Fibroblast of lung (primary cell): ENCODE results near the gene FOXK2. TPM values are rescaled to one million over a fixed set of nuclear protein-coding genes. Genes with fewer than 3 reads are reported as not detected.

Experiments
- DNase-seq, 2 donors: peaks; one replicate each; pipeline versions ENCODE4 v3.0.0 to v3.0.0-alpha.2; 2010; ENCODE audit warnings: low read depth in 2 of 2
- H2AFZ ChIP-seq: 2 replicates; pipeline ENCODE4 v1.5.1; 2012; ENCODE audit warnings: low read length, control low read depth, inconsistent platforms
- H3K27ac ChIP-seq: 2 replicates; pipeline ENCODE4 v1.5.1; 2011; ENCODE audit warnings: low read length, control low read depth; ENCODE audit not compliant: insufficient read depth
- H3K27me3 ChIP-seq: 2 replicates; pipeline ENCODE4 v1.5.1; 2011; ENCODE audit warnings: mild to moderate bottlenecking, low read length; ENCODE audit not compliant: control insufficient read depth, insufficient read depth
- H3K36me3 ChIP-seq: 2 replicates; pipeline ENCODE4 v1.5.1; 2011; ENCODE audit warnings: low read length; ENCODE audit not compliant: control insufficient read depth, insufficient read depth
- H3K4me1 ChIP-seq: 2 replicates; pipeline ENCODE4 v1.5.1; 2011; ENCODE audit warnings: low read length; ENCODE audit not compliant: control insufficient read depth, insufficient read depth; ENCODE audit errors: extremely low read depth
- H3K4me2 ChIP-seq: 2 replicates; pipeline ENCODE4 v1.5.1; 2011; ENCODE audit warnings: low read length, control low read depth; ENCODE audit not compliant: insufficient read depth; ENCODE audit errors: extremely low read depth
- H3K4me3 ChIP-seq, 4 experiments: fragments of 200-600 bp in 1 of 4; sonication (generic) in 1 of 4; replicated peaks in 1 of 4; 2 replicates each; pipeline ENCODE4 v1.5.1; 2011 to 2016; ENCODE audit warnings: low read length in 4 of 4, low read depth in 3 of 4, mild to moderate bottlenecking in 3 of 4, control low read depth in 2 of 4, inconsistent platforms in 1 of 4, mixed read lengths in 1 of 4; ENCODE audit not compliant: insufficient read depth in 1 of 4; ENCODE audit errors: control extremely low read depth in 1 of 4
- H3K79me2 ChIP-seq: 2 replicates; pipeline ENCODE4 v1.5.1; 2012; ENCODE audit warnings: mild to moderate bottlenecking, low read length, inconsistent platforms; ENCODE audit not compliant: control insufficient read depth, insufficient read depth
- H3K9ac ChIP-seq: 2 replicates; pipeline ENCODE4 v1.5.1; 2011; ENCODE audit warnings: mild to moderate bottlenecking, low read length, control low read depth; ENCODE audit not compliant: insufficient read depth
- H3K9me3 ChIP-seq: 2 replicates; pipeline ENCODE4 v1.5.1; 2012; ENCODE audit warnings: low read depth, low read length; ENCODE audit not compliant: control insufficient read depth, insufficient read depth
- H4K20me1 ChIP-seq: 2 replicates; pipeline ENCODE4 v1.5.1; 2011; ENCODE audit warnings: low read length; ENCODE audit not compliant: control insufficient read depth, insufficient read depth; ENCODE audit errors: extremely low read depth
- CTCF ChIP-seq, 2 donors: IDR thresholded peaks in 1 of 2; conservative IDR thresholded peaks in 1 of 2; 1 replicate in 1 of 2; 2 replicates in 1 of 2; pipeline ENCODE4 v1.5.1; 2011 to 2012; ENCODE audit warnings: low read length in 2 of 2, control low read depth in 1 of 2, inconsistent platforms in 1 of 2, low read depth in 1 of 2, mild to moderate bottlenecking in 1 of 2
- EZH2 ChIP-seq: IDR thresholded peaks from 2 replicates; pipeline ENCODE4 v1.5.1; 2012; ENCODE audit warnings: low read length, control low read depth, mild to moderate bottlenecking; ENCODE audit errors: missing control alignments
- polyA plus RNA-seq, 2 donors: library from polyadenylated mRNA; depleted of rRNA in 1 of 2; stranded (reverse) in 1 of 2; unstranded in 1 of 2; fragments of >200 nt; gene quantifications; 2 replicates each; pipeline ENCODE4 v1.2.1, GENCODE V29; 2011 to 2012; ENCODE audit warnings: missing spikeins in 1 of 2
- total RNA-seq: library from RNA; depleted of rRNA; stranded (reverse); fragments of >200 nt; gene quantifications from 2 replicates; pipeline ENCODE4 v1.2.1, GENCODE V29; 2014

FOXK2 gene
- total and polyA plus RNA-seq, 2 donors (not counting 1 experiment from before 2014, with no cell fraction given), result 23.5 to 33.2 TPM

- no peaks in the 10 kb centered on the region for H4K20me1 ChIP-seq
- H3K27ac ChIP-seq, result no peak overlapping the region
- no peaks in the 10 kb centered on the region for H3K4me1 ChIP-seq
- TF ChIP-seq EZH2 (no peak), CTCF (conservative IDR thresholded peaks at IDR 0.05 in 1 of 2, IDR thresholded peaks at IDR 0.05 in 1 of 2; ENCODE audit: low read depth in 1 of 2, low read length in 2 of 2) (no peak)
- no peak overlapping the region for H3K4me2 ChIP-seq
- peaks cover 15% of the 10 kb centered on the region for H3K36me3 ChIP-seq
- no peaks in the 10 kb centered on the region for H3K27me3 ChIP-seq
- DNase-seq, result no peak
- no peaks in the 10 kb centered on the region for H3K79me2 ChIP-seq
- no peak overlapping the region for H3K4me3 ChIP-seq
- H2AFZ ChIP-seq, result no peak overlapping the region
- no peaks in the 10 kb centered on the region for H3K9me3 ChIP-seq
- H3K9ac ChIP-seq, result no peak overlapping the region
Observed at GRCh38 chr17:82486231-82487094, 33.1 kb upstream of the FOXK2 start.

GRCh38 chr17:82487910-82488309, 31.6 kb upstream of the FOXK2 start:
- no peaks in the 10 kb centered on the region for H3K27me3 ChIP-seq
- H3K9ac ChIP-seq, result no peak overlapping the region
- no peak for DNase-seq
- H3K4me2 ChIP-seq, result no peak overlapping the region
- TF ChIP-seq EZH2 (no peak), CTCF (conservative IDR thresholded peaks at IDR 0.05 in 1 of 2, IDR thresholded peaks at IDR 0.05 in 1 of 2; ENCODE audit: low read depth in 1 of 2, low read length in 2 of 2) (no peak)
- H3K4me1 ChIP-seq, result peaks cover 4% of the 10 kb centered on the region
- H3K27ac ChIP-seq, result no peak overlapping the region
- H4K20me1 ChIP-seq, result no peaks in the 10 kb centered on the region
- no peak overlapping the region for H3K4me3 ChIP-seq
- H2AFZ ChIP-seq, result no peak overlapping the region
- H3K9me3 ChIP-seq, result no peaks in the 10 kb centered on the region
- no peaks in the 10 kb centered on the region for H3K79me2 ChIP-seq
- H3K36me3 ChIP-seq, result peaks cover 15% of the 10 kb centered on the region

- Histone ChIP-seq H3K4me1 (peaks cover 8% of the 10 kb centered on the region), H3K9me3 (no peaks in the 10 kb centered on the region), H3K9ac (no peak overlapping the region), H3K36me3 (peaks cover 12% of the 10 kb centered on the region), H2AFZ (no peak overlapping the region), H4K20me1 (no peaks in the 10 kb centered on the region), H3K4me2 (no peak overlapping the region), H3K27me3 (no peaks in the 10 kb centered on the region), H3K27ac (no peak overlapping the region), H3K79me2 (no peaks in the 10 kb centered on the region), H3K4me3 (no peak overlapping the region)
- DNase-seq, result peak; percentile 65 to 84
- no peak for TF ChIP-seq EZH2
- TF ChIP-seq CTCF (conservative IDR thresholded peaks at IDR 0.05 in 1 of 2, IDR thresholded peaks at IDR 0.05 in 1 of 2; ENCODE audit: low read depth in 1 of 2, low read length in 2 of 2), result no peak
Observed at GRCh38 chr17:82489117-82489516, 30.4 kb upstream of the FOXK2 start.
